Fibroblast of mammary gland (primary cell): ENCODE measurements around the gene DPF3.

Source experiments
- DNase-seq: peaks from one replicate; pipeline ENCODE4 v3.0.0-alpha.2; 2010; ENCODE audit warnings: low read depth
- H3K4me3 ChIP-seq: 2 replicates; pipeline ENCODE4 v1.5.1; 2011; ENCODE audit warnings: low read depth, mild to moderate bottlenecking, low read length, moderate library complexity; ENCODE audit not compliant: control insufficient read depth
- CTCF ChIP-seq: conservative IDR thresholded peaks from 2 replicates; pipeline ENCODE4 v1.5.1; 2011; ENCODE audit warnings: low read depth, low read length, inconsistent platforms; ENCODE audit not compliant: control insufficient read depth, insufficient read depth

DPF3 gene

GRCh38 chr14:72613231-72613974 is 280.5 kb downstream of the DPF3 start:
- no peak for TF ChIP-seq CTCF
- peak; percentile 22 for DNase-seq
- H3K4me3 ChIP-seq = no peak overlapping the region

- no peak for TF ChIP-seq CTCF
- no peak overlapping the region for H3K4me3 ChIP-seq
- no peak for DNase-seq
Observed at GRCh38 chr14:72612041-72612440, 281.9 kb downstream of the DPF3 start.

- no peak for DNase-seq
- no peak for TF ChIP-seq CTCF
- no peak overlapping the region for H3K4me3 ChIP-seq
Observed at GRCh38 chr14:72611506-72611905, 282.4 kb downstream of the DPF3 start.

- no peak for DNase-seq
- no peak overlapping the region for H3K4me3 ChIP-seq
- TF ChIP-seq CTCF = no peak
Observed at GRCh38 chr14:72610831-72611200, 283.1 kb downstream of the DPF3 start.

GRCh38 chr14:72610096-72610830 is 283.6 kb downstream of the DPF3 start:
- no peak for DNase-seq
- H3K4me3 ChIP-seq = no peak overlapping the region

More at GRCh38 chr14:72610096-72610830, 283.6 kb downstream of the DPF3 start:
- no peak for TF ChIP-seq CTCF
